GM23338 (cell line): ENCODE results near the gene DRD5. TPM values are rescaled to one million over a fixed set of nuclear protein-coding genes. Genes with fewer than 3 reads are reported as not detected.
A peak's percentile ranks its signal among the peaks of the same experiment; 100 is the strongest.

Experiments
- ATAC-seq: fragments of 200-7000 bp; cut with Tn5 transposase; 3 replicates; pipeline ENCODE4 v1.9.1; 2020
- DNase-seq: peaks from one replicate; pipeline ENCODE4 v3.0.0-alpha.2; 2015; ENCODE audit warnings: low spot score
- H2AFZ ChIP-seq: fragments of 200-600 bp; sonication (generic); 2 replicates; pipeline ENCODE4 v1.8.0; 2016; ENCODE audit warnings: antibody characterized with exemption, mild to moderate bottlenecking, moderate library complexity
- H3F3A ChIP-seq: fragments of 200-600 bp; sonication (generic); replicated peaks from 2 replicates; pipeline ENCODE4 v1.8.0; 2017; ENCODE audit warnings: antibody characterized with exemption, mixed run types, low read depth
- H3K27ac ChIP-seq: fragments of 200-600 bp; sonication (generic); 2 replicates; pipeline ENCODE4 v1.6.1; 2016; ENCODE audit warnings: low read depth
- H3K27me3 ChIP-seq: fragments of 200-600 bp; sonication (generic); 2 replicates; pipeline ENCODE4 v1.8.0; 2016; ENCODE audit warnings: mild to moderate bottlenecking, mixed run types, moderate library complexity; ENCODE audit not compliant: insufficient read depth
- H3K36me3 ChIP-seq: fragments of 200-600 bp; sonication (generic); 2 replicates; pipeline ENCODE4 v1.8.0; 2016; ENCODE audit warnings: mild to moderate bottlenecking; ENCODE audit not compliant: insufficient read depth
- H3K4me1 ChIP-seq: fragments of 200-600 bp; sonication (generic); 2 replicates; pipeline ENCODE4 v1.8.0; 2016; ENCODE audit warnings: mild to moderate bottlenecking, moderate library complexity; ENCODE audit not compliant: insufficient read depth
- H3K4me2 ChIP-seq: fragments of 200-600 bp; sonication (generic); 2 replicates; pipeline ENCODE4 v1.7.1; 2017; ENCODE audit warnings: mixed run types
- H3K4me3 ChIP-seq: fragments of 200-600 bp; sonication (generic); 2 replicates; pipeline ENCODE4 v1.6.1; 2016; ENCODE audit warnings: mixed run types
- H3K79me2 ChIP-seq: fragments of 200-600 bp; sonication (generic); replicated peaks from 2 replicates; pipeline ENCODE4 v1.8.0; 2017; ENCODE audit warnings: mild to moderate bottlenecking; ENCODE audit not compliant: insufficient read depth
- H3K9me2 ChIP-seq: fragments of 200-600 bp; sonication (generic); 2 replicates; pipeline ENCODE4 v1.8.0; 2017; ENCODE audit not compliant: insufficient read depth
- H4K20me1 ChIP-seq: fragments of 200-600 bp; sonication (generic); replicated peaks from 2 replicates; pipeline ENCODE4 v1.8.0; 2017; ENCODE audit warnings: mild to moderate bottlenecking; ENCODE audit not compliant: insufficient read depth
- H3K27ac Mint-ChIP-seq: 2 replicates; pipeline ENCODE4 v1.8.0; 2020; ENCODE audit warnings: inconsistent platforms, mild to moderate bottlenecking, moderate library complexity, mixed read lengths
- H3K27me3 Mint-ChIP-seq: 3 replicates; pipeline ENCODE4 v1.8.0; 2022; ENCODE audit warnings: low read depth, mild to moderate bottlenecking, moderate library complexity, mixed read lengths, inconsistent platforms; ENCODE audit not compliant: insufficient read depth, poor library complexity
- H3K36me3 Mint-ChIP-seq: 3 replicates; pipeline ENCODE4 v1.8.0; 2021; ENCODE audit warnings: low read depth, mild to moderate bottlenecking, inconsistent platforms, moderate library complexity, mixed read lengths
- H3K4me1 Mint-ChIP-seq: 3 replicates; pipeline ENCODE4 v1.8.0; 2020; ENCODE audit warnings: mild to moderate bottlenecking, inconsistent platforms, mixed read lengths
- H3K4me3 Mint-ChIP-seq: 3 replicates; pipeline ENCODE4 v1.8.0; 2021; ENCODE audit warnings: moderate library complexity, mild to moderate bottlenecking, inconsistent platforms, mixed read lengths
- H3K9me3 Mint-ChIP-seq: 3 replicates; pipeline ENCODE4 v1.8.0; 2020; ENCODE audit warnings: moderate library complexity, mild to moderate bottlenecking, inconsistent platforms, mixed read lengths
- REST ChIP-seq: IDR thresholded peaks from one replicate; pipeline ENCODE4 v1.6.1; 2018; ENCODE audit warnings: antibody characterized with exemption; ENCODE audit not compliant: unreplicated experiment
- polyA plus RNA-seq: library from polyadenylated mRNA; unstranded; fragments of >200 nt; fragmentation: Nextera tagmentation; extraction: Ambion mirVana; gene quantifications from 2 replicates; pipeline ENCODE4 v1.2.1, GENCODE V29; 2016
- total RNA-seq: library from RNA; depleted of rRNA; stranded (reverse); fragments of >200 nt; shearing (Covaris generic); gene quantifications from 2 replicates; pipeline ENCODE4 v1.2.3, GENCODE V29; 2014
- TF ChIP-seq, protein P1 (sequence below), 2 experiments: fragments of 200-600 bp in 1 of 2; sonication (generic) in 1 of 2; conservative IDR thresholded peaks; 2 replicates each; pipeline versions ENCODE4 v1.5.1 to v1.6.1; 2016 to 2017; ENCODE audit warnings: antibody characterized with exemption in 2 of 2, low read depth in 2 of 2, mild to moderate bottlenecking in 2 of 2, moderate library complexity in 1 of 2
- TF ChIP-seq, protein P2 (sequence below): fragments of 250-450 bp; sonication (Bioruptor Pico); IDR thresholded peaks from 2 replicates; pipeline ENCODE4 v1.5.0; 2020; ENCODE audit warnings: mild to moderate bottlenecking, moderate library complexity

The DRD5 gene
- total and polyA plus RNA-seq, 2 experiments from 2014 or later = 0.08 to 0.24 TPM

GRCh38 chr4:9758641-9759317, 22.7 kb upstream of the DRD5 start:
- Histone ChIP-seq H2AFZ (no peak overlapping the region), H3K4me3 (no peak overlapping the region), H3K4me1 (no peaks in the 10 kb centered on the region), H4K20me1 (no peaks in the 10 kb centered on the region), H3K27ac (no peak overlapping the region), H3K4me2 (no peak overlapping the region), H3K9me2 (no peaks in the 10 kb centered on the region), H3K36me3 (no peaks in the 10 kb centered on the region), H3F3A (no peaks in the 10 kb centered on the region), H3K79me2 (no peaks in the 10 kb centered on the region), H3K27me3 (no peaks in the 10 kb centered on the region)
- Mint-ChIP-seq H3K36me3 (no peaks in the 10 kb centered on the region), H3K4me1 (no peaks in the 10 kb centered on the region), H3K27ac (no peak overlapping the region), H3K4me3 (no peak overlapping the region), H3K9me3 (no peaks in the 10 kb centered on the region), H3K27me3 (peaks cover 2% of the 10 kb centered on the region)
- ATAC-seq (no peak), DNase-seq (no peak)
- TF ChIP-seq REST = no peak
- TF ChIP-seq, protein P1, sequence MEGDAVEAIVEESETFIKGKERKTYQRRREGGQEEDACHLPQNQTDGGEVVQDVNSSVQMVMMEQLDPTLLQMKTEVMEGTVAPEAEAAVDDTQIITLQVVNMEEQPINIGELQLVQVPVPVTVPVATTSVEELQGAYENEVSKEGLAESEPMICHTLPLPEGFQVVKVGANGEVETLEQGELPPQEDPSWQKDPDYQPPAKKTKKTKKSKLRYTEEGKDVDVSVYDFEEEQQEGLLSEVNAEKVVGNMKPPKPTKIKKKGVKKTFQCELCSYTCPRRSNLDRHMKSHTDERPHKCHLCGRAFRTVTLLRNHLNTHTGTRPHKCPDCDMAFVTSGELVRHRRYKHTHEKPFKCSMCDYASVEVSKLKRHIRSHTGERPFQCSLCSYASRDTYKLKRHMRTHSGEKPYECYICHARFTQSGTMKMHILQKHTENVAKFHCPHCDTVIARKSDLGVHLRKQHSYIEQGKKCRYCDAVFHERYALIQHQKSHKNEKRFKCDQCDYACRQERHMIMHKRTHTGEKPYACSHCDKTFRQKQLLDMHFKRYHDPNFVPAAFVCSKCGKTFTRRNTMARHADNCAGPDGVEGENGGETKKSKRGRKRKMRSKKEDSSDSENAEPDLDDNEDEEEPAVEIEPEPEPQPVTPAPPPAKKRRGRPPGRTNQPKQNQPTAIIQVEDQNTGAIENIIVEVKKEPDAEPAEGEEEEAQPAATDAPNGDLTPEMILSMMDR (conservative IDR thresholded peaks at IDR 0.05; ENCODE audit: low read depth in 2 of 2) = no peak

GRCh38 chr4:9762823-9763475, 18.5 kb upstream of the DRD5 start:
- H3F3A ChIP-seq = no peaks in the 10 kb centered on the region
- no peak overlapping the region for H3K4me3 ChIP-seq
- ATAC-seq (peak; percentile 52), DNase-seq (peak; percentile 87)
- Mint-ChIP-seq H3K27me3 (peaks cover 9% of the 10 kb centered on the region), H3K4me1 (no peaks in the 10 kb centered on the region), H3K36me3 (no peaks in the 10 kb centered on the region), H3K4me3 (no peak overlapping the region), H3K9me3 (no peaks in the 10 kb centered on the region), H3K27ac (no peak overlapping the region)
- no peaks in the 10 kb centered on the region for H3K79me2 ChIP-seq
- H3K9me2 ChIP-seq = no peaks in the 10 kb centered on the region
- no peaks in the 10 kb centered on the region for H4K20me1 ChIP-seq
- TF ChIP-seq, protein P2, sequence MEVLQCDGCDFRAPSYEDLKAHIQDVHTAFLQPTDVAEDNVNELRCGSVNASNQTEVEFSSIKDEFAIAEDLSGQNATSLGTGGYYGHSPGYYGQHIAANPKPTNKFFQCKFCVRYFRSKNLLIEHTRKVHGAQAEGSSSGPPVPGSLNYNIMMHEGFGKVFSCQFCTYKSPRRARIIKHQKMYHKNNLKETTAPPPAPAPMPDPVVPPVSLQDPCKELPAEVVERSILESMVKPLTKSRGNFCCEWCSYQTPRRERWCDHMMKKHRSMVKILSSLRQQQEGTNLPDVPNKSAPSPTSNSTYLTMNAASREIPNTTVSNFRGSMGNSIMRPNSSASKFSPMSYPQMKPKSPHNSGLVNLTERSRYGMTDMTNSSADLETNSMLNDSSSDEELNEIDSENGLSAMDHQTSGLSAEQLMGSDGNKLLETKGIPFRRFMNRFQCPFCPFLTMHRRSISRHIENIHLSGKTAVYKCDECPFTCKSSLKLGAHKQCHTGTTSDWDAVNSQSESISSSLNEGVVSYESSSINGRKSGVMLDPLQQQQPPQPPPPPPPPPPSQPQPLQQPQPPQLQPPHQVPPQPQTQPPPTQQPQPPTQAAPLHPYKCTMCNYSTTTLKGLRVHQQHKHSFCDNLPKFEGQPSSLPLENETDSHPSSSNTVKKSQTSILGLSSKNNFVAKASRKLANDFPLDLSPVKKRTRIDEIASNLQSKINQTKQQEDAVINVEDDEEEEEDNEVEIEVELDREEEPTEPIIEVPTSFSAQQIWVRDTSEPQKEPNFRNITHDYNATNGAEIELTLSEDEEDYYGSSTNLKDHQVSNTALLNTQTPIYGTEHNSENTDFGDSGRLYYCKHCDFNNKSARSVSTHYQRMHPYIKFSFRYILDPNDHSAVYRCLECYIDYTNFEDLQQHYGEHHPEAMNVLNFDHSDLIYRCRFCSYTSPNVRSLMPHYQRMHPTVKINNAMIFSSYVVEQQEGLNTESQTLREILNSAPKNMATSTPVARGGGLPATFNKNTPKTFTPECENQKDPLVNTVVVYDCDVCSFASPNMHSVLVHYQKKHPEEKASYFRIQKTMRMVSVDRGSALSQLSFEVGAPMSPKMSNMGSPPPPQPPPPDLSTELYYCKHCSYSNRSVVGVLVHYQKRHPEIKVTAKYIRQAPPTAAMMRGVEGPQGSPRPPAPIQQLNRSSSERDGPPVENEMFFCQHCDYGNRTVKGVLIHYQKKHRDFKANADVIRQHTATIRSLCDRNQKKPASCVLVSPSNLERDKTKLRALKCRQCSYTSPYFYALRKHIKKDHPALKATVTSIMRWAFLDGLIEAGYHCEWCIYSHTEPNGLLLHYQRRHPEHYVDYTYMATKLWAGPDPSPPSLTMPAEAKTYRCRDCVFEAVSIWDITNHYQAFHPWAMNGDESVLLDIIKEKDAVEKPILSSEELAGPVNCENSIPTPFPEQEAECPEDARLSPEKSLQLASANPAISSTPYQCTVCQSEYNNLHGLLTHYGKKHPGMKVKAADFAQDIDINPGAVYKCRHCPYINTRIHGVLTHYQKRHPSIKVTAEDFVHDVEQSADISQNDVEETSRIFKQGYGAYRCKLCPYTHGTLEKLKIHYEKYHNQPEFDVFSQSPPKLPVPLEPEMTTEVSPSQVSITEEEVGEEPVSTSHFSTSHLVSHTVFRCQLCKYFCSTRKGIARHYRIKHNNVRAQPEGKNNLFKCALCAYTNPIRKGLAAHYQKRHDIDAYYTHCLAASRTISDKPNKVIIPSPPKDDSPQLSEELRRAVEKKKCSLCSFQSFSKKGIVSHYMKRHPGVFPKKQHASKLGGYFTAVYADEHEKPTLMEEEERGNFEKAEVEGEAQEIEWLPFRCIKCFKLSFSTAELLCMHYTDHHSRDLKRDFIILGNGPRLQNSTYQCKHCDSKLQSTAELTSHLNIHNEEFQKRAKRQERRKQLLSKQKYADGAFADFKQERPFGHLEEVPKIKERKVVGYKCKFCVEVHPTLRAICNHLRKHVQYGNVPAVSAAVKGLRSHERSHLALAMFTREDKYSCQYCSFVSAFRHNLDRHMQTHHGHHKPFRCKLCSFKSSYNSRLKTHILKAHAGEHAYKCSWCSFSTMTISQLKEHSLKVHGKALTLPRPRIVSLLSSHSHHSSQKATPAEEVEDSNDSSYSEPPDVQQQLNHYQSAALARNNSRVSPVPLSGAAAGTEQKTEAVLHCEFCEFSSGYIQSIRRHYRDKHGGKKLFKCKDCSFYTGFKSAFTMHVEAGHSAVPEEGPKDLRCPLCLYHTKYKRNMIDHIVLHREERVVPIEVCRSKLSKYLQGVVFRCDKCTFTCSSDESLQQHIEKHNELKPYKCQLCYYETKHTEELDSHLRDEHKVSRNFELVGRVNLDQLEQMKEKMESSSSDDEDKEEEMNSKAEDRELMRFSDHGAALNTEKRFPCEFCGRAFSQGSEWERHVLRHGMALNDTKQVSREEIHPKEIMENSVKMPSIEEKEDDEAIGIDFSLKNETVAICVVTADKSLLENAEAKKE = no peak
- TF ChIP-seq, protein P1 (conservative IDR thresholded peaks at IDR 0.05; ENCODE audit: low read depth in 2 of 2) = peak; percentile 73 to 96
- no peaks in the 10 kb centered on the region for H3K4me1 ChIP-seq
- no peak overlapping the region for H2AFZ ChIP-seq
- H3K4me2 ChIP-seq = no peak overlapping the region
- H3K36me3 ChIP-seq = no peaks in the 10 kb centered on the region
- no peak overlapping the region for H3K27ac ChIP-seq
- no peaks in the 10 kb centered on the region for H3K27me3 ChIP-seq
